Aorta (tissue), 5 donors: ENCODE results near the gene SLC49A4. TPM values are rescaled to one million over a fixed set of nuclear protein-coding genes. Genes with fewer than 3 reads are reported as not detected.

Source experiments
- ATAC-seq: fragments of 200-7000 bp; cut with Tn5 transposase; one replicate; pipeline ENCODE4 v1.9.1; 2022; ENCODE audit warnings: moderate library complexity; ENCODE audit not compliant: low FRiP score
- DNase-seq, 2 donors: peaks; one replicate each; pipeline ENCODE4 v3.0.0-alpha.2; 2020
- H3K27ac ChIP-seq, 2 donors: one replicate each; pipeline ENCODE4 v1.5.1; 2013; ENCODE audit warnings: low read length in 2 of 2, mild to moderate bottlenecking in 2 of 2, moderate library complexity in 2 of 2, control low read depth in 1 of 2, inconsistent platforms in 1 of 2, low read depth in 1 of 2
- H3K27me3 ChIP-seq, 2 donors: one replicate each; pipeline ENCODE4 v1.6.1; 2013; ENCODE audit warnings: control low read depth in 1 of 2, low read length in 1 of 2, mild to moderate bottlenecking in 1 of 2, moderate library complexity in 1 of 2; ENCODE audit not compliant: insufficient read depth in 2 of 2, control insufficient read depth in 1 of 2
- H3K36me3 ChIP-seq, 2 donors: one replicate each; pipeline ENCODE4 v1.6.1; 2013; ENCODE audit warnings: control low read depth in 1 of 2, low read length in 1 of 2, mild to moderate bottlenecking in 1 of 2; ENCODE audit not compliant: insufficient read depth in 2 of 2, control insufficient read depth in 1 of 2
- H3K4me1 ChIP-seq, 2 donors: one replicate each; pipeline ENCODE4 v1.6.1; 2013; ENCODE audit warnings: low read length in 2 of 2, control low read depth in 1 of 2, mild to moderate bottlenecking in 1 of 2, moderate library complexity in 1 of 2; ENCODE audit not compliant: insufficient read depth in 2 of 2, control insufficient read depth in 1 of 2
- H3K4me3 ChIP-seq, 2 donors: one replicate each; pipeline ENCODE4 v1.5.1; 2013; ENCODE audit warnings: low read length in 2 of 2, control low read depth in 1 of 2, mild to moderate bottlenecking in 1 of 2
- H3K9me3 ChIP-seq: one replicate; pipeline ENCODE4 v1.6.1; 2013; ENCODE audit warnings: mild to moderate bottlenecking, low read length; ENCODE audit not compliant: control insufficient read depth
- WGBS, 2 donors: extraction: QIAGEN DNeasy Blood & Tissue Kit; methylation state at CpG; one replicate each; pipeline ENCODE4 v1.1.7; 2013; 5-methylcytosine and 5-hydroxymethylcytosine counted together
- intact Hi-C, 2 donors: fragments of 100-400 bp; cut with DNase I; formaldehyde crosslinking; loops; one replicate each; pipeline versions ENCODE4 v1.14.2 to v1.15.0; 2022
- polyA plus RNA-seq, 2 donors: library from polyadenylated mRNA; stranded (reverse); fragments of 200-250 nt; gene quantifications; one replicate each; pipeline ENCODE4 v1.2.3, GENCODE V29; 2013
- total RNA-seq, 2 donors: library from RNA; stranded (reverse); fragmentation: NEBNext Ultra II Directional; extraction: Animal tissue kit (Norgen Biotek cat#: 25700); gene quantifications; one replicate each; pipeline ENCODE4 v1.2.1, GENCODE V29; 2021
- donor health status: healthy with polysubstance abuse.
- donor health status: Bipolar disorder and iron deficiency.
- donor health status: DM: no; HTN: no; CAD: no.
- donor health status: DM: no; HTN: no; CAD: no.
- donor health status: DM: yes; HTN: yes; CAD: no.

The SLC49A4 gene
- total and polyA plus RNA-seq, 4 donors = 3.1 to 13.4 (median 8.6) TPM

GRCh38 chr3:122795674-122796195 is 866 bp downstream of the SLC49A4 start:
- 20 to 22% methylated on average over 11 of the region's 11 CpGs for WGBS, 2 donors
- intact Hi-C loops = no loop called here
- H3K4me1 ChIP-seq = no peaks in the 10 kb centered on the region

DNA sequence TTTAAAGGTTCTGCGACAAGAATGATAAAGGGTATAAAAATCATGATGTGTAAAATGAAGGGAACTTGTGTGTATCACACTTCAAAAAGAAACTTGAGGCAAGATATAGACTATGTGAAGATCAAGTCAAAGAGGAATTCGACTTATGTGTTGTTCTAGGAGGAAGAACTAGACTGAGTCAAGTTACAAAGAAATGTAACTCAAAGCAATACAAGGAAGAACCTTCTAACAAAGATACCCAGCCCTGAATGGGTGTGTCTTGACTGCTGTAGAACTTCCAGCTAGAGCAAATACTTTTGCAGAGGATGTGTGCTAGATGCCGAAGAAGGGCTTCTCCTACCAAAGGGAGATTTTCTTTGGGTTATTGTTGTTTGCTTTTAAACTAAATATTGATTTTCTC is 2.4 kb downstream of the SLC49A4 start:
- no peak overlapping the region for H3K4me3 ChIP-seq
- DNase-seq (no peak), ATAC-seq (no peak)
- H3K9me3 ChIP-seq = no peaks in the 10 kb centered on the region
- peaks cover 0 to 1% of the 10 kb centered on the region in 2 donors for H3K27me3 ChIP-seq
- H3K27ac ChIP-seq = no peak overlapping the region
- 91 to 95% methylated on average over 3 of the region's 3 CpGs for WGBS, 2 donors
- H3K4me1 ChIP-seq = peaks cover 0 to under 1% of the 10 kb centered on the region in 2 donors
- H3K36me3 ChIP-seq = no peaks in the 10 kb centered on the region
- intact Hi-C loops = no loop called here

More at GRCh38 chr3:122795674-122796195, 866 bp downstream of the SLC49A4 start:
- Histone ChIP-seq H3K4me3 (peak overlapping the region; percentile 85), H3K27me3 (peaks cover 0 to 1% of the 10 kb centered on the region in 2 donors), H3K36me3 (no peaks in the 10 kb centered on the region), H3K9me3 (no peaks in the 10 kb centered on the region), H3K27ac (peak overlapping the region in 1 of 2 donors; percentile 94)
- DNase-seq (no peak), ATAC-seq (no peak)

- no peak for DNase-seq
- Histone ChIP-seq H3K27ac (no peak overlapping the region), H3K4me3 (no peak overlapping the region), H3K4me1 (peaks cover 0 to 1% of the 10 kb centered on the region in 2 donors), H3K36me3 (no peaks in the 10 kb centered on the region), H3K27me3 (peaks cover 0 to 1% of the 10 kb centered on the region in 2 donors), H3K9me3 (no peaks in the 10 kb centered on the region)
- no peak for ATAC-seq
- 91 to 92% methylated on average over 2 of the region's 2 CpGs for WGBS, 2 donors
- intact Hi-C loops = no loop called here
Measured at GRCh38 chr3:122799322-122799721, 4.5 kb downstream of the SLC49A4 start.

DNA sequence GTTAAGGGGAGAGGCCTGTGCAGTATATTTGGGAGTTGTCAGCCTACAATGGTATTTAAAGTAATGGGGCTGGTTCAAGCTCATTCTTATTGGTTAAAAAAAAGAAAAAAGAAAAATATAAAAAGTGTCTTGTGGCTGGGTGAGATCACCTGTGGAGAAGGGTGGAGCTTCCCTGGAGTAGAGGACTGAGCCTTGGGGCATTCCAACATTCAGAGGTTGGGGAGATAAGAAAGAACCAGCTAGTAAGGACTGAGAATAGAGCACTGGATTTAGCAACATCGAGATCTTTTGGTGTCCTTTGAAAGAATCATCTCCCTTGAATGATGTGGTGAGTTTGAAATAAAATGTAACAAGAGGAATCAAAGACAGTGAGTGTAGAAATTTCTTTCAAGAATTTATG is 5.2 kb downstream of the SLC49A4 start:
- no peaks in the 10 kb centered on the region for H3K27me3 ChIP-seq
- H3K36me3 ChIP-seq = no peaks in the 10 kb centered on the region
- no peak overlapping the region for H3K4me3 ChIP-seq
- intact Hi-C loops = no loop called here
- 95 to 97% methylated on average over 1 of the region's 1 CpG for WGBS, 2 donors
- peaks cover 0 to 1% of the 10 kb centered on the region in 2 donors for H3K4me1 ChIP-seq
- H3K9me3 ChIP-seq = no peaks in the 10 kb centered on the region
- no peak overlapping the region for H3K27ac ChIP-seq
- ATAC-seq (no peak), DNase-seq (no peak)

- 95 to 99% methylated on average over 3 of the region's 3 CpGs for WGBS, 2 donors
- no peak overlapping the region for H3K27ac ChIP-seq
- intact Hi-C loops = no loop called here
- no peak overlapping the region for H3K4me3 ChIP-seq
- no peak for DNase-seq
- H3K9me3 ChIP-seq = no peaks in the 10 kb centered on the region
- H3K4me1 ChIP-seq = peaks cover 0 to 1% of the 10 kb centered on the region in 2 donors
- H3K27me3 ChIP-seq = no peaks in the 10 kb centered on the region
- ATAC-seq = no peak
- no peaks in the 10 kb centered on the region for H3K36me3 ChIP-seq
Measured at GRCh38 chr3:122800706-122801237, 5.9 kb downstream of the SLC49A4 start.

- intact Hi-C loops = no loop called here
- ATAC-seq (no peak), DNase-seq (no peak)
- Histone ChIP-seq H3K4me3 (no peak overlapping the region), H3K27ac (no peak overlapping the region), H3K9me3 (no peaks in the 10 kb centered on the region), H3K36me3 (no peaks in the 10 kb centered on the region), H3K27me3 (no peaks in the 10 kb centered on the region), H3K4me1 (peaks cover 0 to 1% of the 10 kb centered on the region in 2 donors)
- 96 to 97% methylated on average over 1 of the region's 1 CpG for WGBS, 2 donors
Measured at GRCh38 chr3:122802323-122802722, 7.5 kb downstream of the SLC49A4 start.

GRCh38 chr3:122803977-122804376 is 9.1 kb downstream of the SLC49A4 start:
- intact Hi-C loops = no loop called here
- Histone ChIP-seq H3K4me3 (no peak overlapping the region), H3K27ac (no peak overlapping the region), H3K27me3 (no peaks in the 10 kb centered on the region), H3K36me3 (no peaks in the 10 kb centered on the region), H3K9me3 (no peaks in the 10 kb centered on the region), H3K4me1 (peaks cover 0 to 1% of the 10 kb centered on the region in 2 donors)
- WGBS, 2 donors = 86 to 93% methylated on average over 2 of the region's 2 CpGs
- DNase-seq (no peak), ATAC-seq (no peak)

- Histone ChIP-seq H3K27ac (no peak overlapping the region), H3K4me1 (no peaks in the 10 kb centered on the region), H3K36me3 (no peaks in the 10 kb centered on the region), H3K4me3 (no peak overlapping the region), H3K27me3 (no peaks in the 10 kb centered on the region), H3K9me3 (no peaks in the 10 kb centered on the region)
- DNase-seq (no peak), ATAC-seq (no peak)
- intact Hi-C loops = no loop called here
Measured at GRCh38 chr3:122810734-122811133, 15.9 kb downstream of the SLC49A4 start.

DNA sequence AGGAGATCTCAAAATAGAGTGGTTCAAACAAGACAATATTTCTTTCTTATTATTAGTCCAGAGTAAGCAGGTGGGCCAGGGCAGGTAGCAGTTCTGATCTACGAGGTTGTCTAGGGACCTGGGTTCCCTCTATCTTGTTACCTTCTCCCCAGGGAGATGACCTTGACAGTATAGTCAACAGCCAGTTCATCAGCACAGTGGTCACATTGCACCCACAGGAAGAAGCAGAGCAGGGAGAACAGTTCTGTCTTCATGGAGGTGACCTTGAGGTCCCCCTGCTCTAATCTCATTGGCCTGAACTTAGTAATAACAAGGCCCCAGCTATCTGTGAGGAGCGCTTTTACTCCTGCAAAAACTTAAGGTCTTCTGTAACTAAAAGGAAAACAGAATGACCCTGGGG is 21.7 kb downstream of the SLC49A4 start:
- WGBS, 2 donors = 93 to 95% methylated on average over 2 of the region's 2 CpGs
- Histone ChIP-seq H3K27me3 (no peaks in the 10 kb centered on the region), H3K4me1 (no peaks in the 10 kb centered on the region), H3K4me3 (no peak overlapping the region), H3K9me3 (no peaks in the 10 kb centered on the region), H3K36me3 (peaks cover 0 to 2% of the 10 kb centered on the region in 2 donors), H3K27ac (no peak overlapping the region)
- DNase-seq = no peak
- intact Hi-C loops = no loop called here
- ATAC-seq = no peak
